HEK293 (cell line): ENCODE measurements around the gene ZNF367.

ENCODE experiments used
- CTCF ChIA-PET: fragments of 350-600 bp; formaldehyde crosslinking; extraction: SDS; loops from one replicate; lab custom pipeline; 2021; ENCODE audit warnings: antibody characterized with exemption; lab: Yijun Ruan, JAX
- POLR2A ChIA-PET: fragments of 300-600 bp; formaldehyde crosslinking; extraction: SDS; loops from one replicate; lab custom pipeline; 2020; ENCODE audit warnings: antibody characterized with exemption, inconsistent platforms; lab: Yijun Ruan, JAX
- H3K27ac ChIP-seq: fragments of 200-500 bp; sonication (Bioruptor generic); 2 replicates; pipeline ENCODE4 v1.5.1; 2014; ENCODE audit warnings: low read depth, low read length, control low read depth, inconsistent platforms; ENCODE audit errors: extremely low read depth
- H3K36me3 ChIP-seq, 2 experiments: fragments of 200-500 bp in 1 of 2; sonication (Bioruptor generic) in 1 of 2; 1 replicate in 1 of 2; 2 replicates in 1 of 2; pipeline ENCODE4 v1.5.1; 2014 to 2017; ENCODE audit warnings: inconsistent platforms in 2 of 2, low read length in 2 of 2; ENCODE audit not compliant: control insufficient read depth in 2 of 2, insufficient read depth in 1 of 2
- H3K4me1 ChIP-seq: fragments of 200-500 bp; sonication (Bioruptor generic); 2 replicates; pipeline ENCODE4 v1.5.1; 2014; ENCODE audit warnings: mild to moderate bottlenecking, low read length, inconsistent platforms; ENCODE audit not compliant: control insufficient read depth, insufficient read depth
- H3K4me3 ChIP-seq: 2 replicates; pipeline ENCODE4 v1.5.1; 2011; ENCODE audit warnings: low read depth, mild to moderate bottlenecking, control low read depth, low read length, moderate library complexity
- H3K9me3 ChIP-seq: fragments of 200-500 bp; sonication (Bioruptor generic); 2 replicates; pipeline ENCODE4 v1.5.1; 2014; ENCODE audit warnings: low read depth, low read length, inconsistent platforms; ENCODE audit not compliant: control insufficient read depth, insufficient read depth
- ELK4 ChIP-seq: IDR thresholded peaks from 2 replicates; pipeline ENCODE4 v1.6.1; 2011; ENCODE audit warnings: mild to moderate bottlenecking, low read depth, low read length, borderline replicate concordance
- GLI2 ChIP-seq: fragments of 450-650 bp; formaldehyde crosslinking; IDR thresholded peaks from 2 replicates; pipeline ENCODE4; 2017; ENCODE audit warnings: missing biosample characterization, missing genetic modification characterization, low read depth, borderline replicate concordance
- PRDM6 ChIP-seq: fragments of 450-650 bp; formaldehyde crosslinking; IDR thresholded peaks from 2 replicates; pipeline ENCODE4 v1.5.1; 2017; ENCODE audit warnings: missing biosample characterization, missing genetic modification characterization
- ZBTB11 ChIP-seq: fragments of 450-650 bp; formaldehyde crosslinking; conservative IDR thresholded peaks from 2 replicates; pipeline ENCODE4 v1.5.1; 2016; ENCODE audit warnings: low read depth, missing biosample characterization, missing genetic modification characterization
- ZBTB7A ChIP-seq: fragments of 450-650 bp; formaldehyde crosslinking; IDR thresholded peaks from 2 replicates; pipeline ENCODE4 v1.5.1; 2016; ENCODE audit warnings: low read depth, missing biosample characterization, missing genetic modification characterization
- ZNF211 ChIP-seq: fragments of 450-650 bp; formaldehyde crosslinking; IDR thresholded peaks from 2 replicates; pipeline ENCODE4 v1.5.1; 2016; ENCODE audit warnings: low read depth, missing biosample characterization, missing genetic modification characterization
- ZNF280C ChIP-seq: fragments of 450-650 bp; formaldehyde crosslinking; IDR thresholded peaks from 2 replicates; pipeline ENCODE4 v1.5.1; 2016; ENCODE audit warnings: missing biosample characterization, missing genetic modification characterization
- ZNF37A ChIP-seq: fragments of 450-650 bp; IDR thresholded peaks from 2 replicates; pipeline ENCODE4 v1.5.1; 2018; ENCODE audit warnings: missing biosample characterization, missing genetic modification characterization
- ZNF416 ChIP-seq: fragments of 450-650 bp; formaldehyde crosslinking; IDR thresholded peaks from 2 replicates; pipeline ENCODE4 v1.5.1; 2016; ENCODE audit warnings: missing biosample characterization, missing genetic modification characterization
- ZNF549 ChIP-seq: fragments of 450-650 bp; IDR thresholded peaks from 2 replicates; pipeline ENCODE4 v1.5.1; 2018; ENCODE audit warnings: missing biosample characterization, missing genetic modification characterization, mild to moderate bottlenecking, inconsistent platforms, moderate library complexity
- ZNF555 ChIP-seq: fragments of 450-650 bp; formaldehyde crosslinking; conservative IDR thresholded peaks from 2 replicates; pipeline ENCODE4 v1.5.1; 2017; ENCODE audit warnings: missing biosample characterization, mild to moderate bottlenecking, missing genetic modification characterization, inconsistent platforms
- ZNF600 ChIP-seq: fragments of 450-650 bp; formaldehyde crosslinking; IDR thresholded peaks from 2 replicates; pipeline ENCODE4 v1.5.1; 2016; ENCODE audit warnings: missing biosample characterization, missing genetic modification characterization
- TF ChIP-seq, protein P1 (sequence below): fragments of 450-650 bp; formaldehyde crosslinking; IDR thresholded peaks from 2 replicates; pipeline ENCODE4 v1.5.1; 2017; ENCODE audit warnings: missing biosample characterization, missing genetic modification characterization

Gene ZNF367

GRCh38 chr9:96343515-96344360 is 74.4 kb downstream of the ZNF367 start:
- H3K4me1 ChIP-seq, result peaks cover 4% of the 10 kb centered on the region; the same call in 1 of the 2 replicates
- no peak overlapping the region for H3K4me3 ChIP-seq
- TF ChIP-seq ZNF555 (tag by site-specific recombination), result no peak
- TF ChIP-seq ZNF211 (tag by site-specific recombination), result no peak
- no peak for TF ChIP-seq ZBTB7A (tag by site-specific recombination)
- no peak for TF ChIP-seq ZNF280C
- TF ChIP-seq, protein P1, sequence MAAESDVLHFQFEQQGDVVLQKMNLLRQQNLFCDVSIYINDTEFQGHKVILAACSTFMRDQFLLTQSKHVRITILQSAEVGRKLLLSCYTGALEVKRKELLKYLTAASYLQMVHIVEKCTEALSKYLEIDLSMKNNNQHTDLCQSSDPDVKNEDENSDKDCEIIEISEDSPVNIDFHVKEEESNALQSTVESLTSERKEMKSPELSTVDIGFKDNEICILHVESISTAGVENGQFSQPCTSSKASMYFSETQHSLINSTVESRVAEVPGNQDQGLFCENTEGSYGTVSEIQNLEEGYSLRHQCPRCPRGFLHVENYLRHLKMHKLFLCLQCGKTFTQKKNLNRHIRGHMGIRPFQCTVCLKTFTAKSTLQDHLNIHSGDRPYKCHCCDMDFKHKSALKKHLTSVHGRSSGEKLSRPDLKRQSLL (tag by site-specific recombination), result no peak
- TF ChIP-seq GLI2 (tag by site-specific recombination), result no peak
- no peak for TF ChIP-seq ZBTB11
- no peak for TF ChIP-seq ZNF416
- no peak for TF ChIP-seq ZNF549
- peaks cover 0 to 6% of the 10 kb centered on the region in 2 experiments; a peak in 1 of 3 replicates for H3K36me3 ChIP-seq
- CTCF ChIA-PET, result interaction anchor here (0.6 to 2.6 kb wide), 3 partner anchors 16 to 437 kb away, joined by 3 to 8 read pairs (median 8); no protein-coding TSS in a partner anchor
- H3K27ac ChIP-seq, result no peak overlapping the region
- H3K9me3 ChIP-seq, result no peaks in the 10 kb centered on the region
- POLR2A ChIA-PET, result interaction anchor here (0.7 to 1.0 kb wide), 2 partner anchors 38 to 1619 kb away, joined by 3 to 4 read pairs; no protein-coding TSS in a partner anchor

DNA sequence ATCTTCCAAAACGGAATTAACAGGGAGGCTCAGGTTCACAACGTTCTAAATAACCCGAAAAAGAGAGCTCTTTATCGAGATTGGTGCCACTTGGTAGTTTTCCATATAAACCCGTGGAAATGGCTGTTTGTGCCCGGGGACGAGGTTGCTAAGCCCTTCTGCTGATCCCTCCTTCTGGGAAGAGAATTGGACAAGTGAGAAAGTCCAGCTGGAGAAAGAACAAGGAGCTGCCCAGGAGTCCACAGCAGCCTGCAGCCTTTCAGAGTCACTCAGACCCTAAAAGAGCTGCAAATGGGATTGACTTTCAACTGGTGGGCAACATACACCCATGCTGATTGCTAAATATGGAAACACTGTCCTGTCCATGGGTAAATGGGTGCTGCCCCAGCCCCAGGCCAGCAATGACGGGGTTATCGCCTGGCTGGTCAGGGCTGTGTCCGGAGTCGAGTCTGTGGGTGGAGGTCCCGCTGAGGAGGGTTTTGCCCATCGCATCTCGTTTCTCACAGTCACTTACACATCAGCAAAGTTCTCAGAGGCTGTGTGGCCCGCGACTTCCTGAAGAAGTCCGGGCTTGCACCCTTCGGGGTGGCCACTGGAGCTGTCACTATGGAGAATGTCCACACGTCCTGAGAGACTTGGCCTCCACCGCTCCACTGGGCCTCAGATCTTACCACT is 75.5 kb downstream of the ZNF367 start:
- POLR2A ChIA-PET, result no interaction called here
- Histone ChIP-seq H3K4me3 (no peak overlapping the region), H3K4me1 (peaks cover 4% of the 10 kb centered on the region; the same call in 1 of the 2 replicates), H3K27ac (no peak overlapping the region), H3K9me3 (no peaks in the 10 kb centered on the region), H3K36me3 (no peaks in the 10 kb centered on the region)
- CTCF ChIA-PET, result interaction anchor here (0.7 to 2.6 kb wide), 2 partner anchors 15 to 227 kb away, joined by 3 to 8 read pairs; no protein-coding TSS in a partner anchor
- TF ChIP-seq ZNF37A (tag by site-specific recombination) (no peak), PRDM6 (tag by site-specific recombination) (no peak), ZNF600 (tag by site-specific recombination) (no peak), ELK4 (no peak)
